KOPT-K1 (cell line): Measurements from ENCODE around the gene OSGEP.

Source experiments
- H3K27ac ChIP-seq: fragments of 200-600 bp; sonication (generic); 2 replicates; pipeline ENCODE4 v1.5.1; 2016; ENCODE audit warnings: antibody characterized with exemption, mild to moderate bottlenecking, low read depth, low read length; ENCODE audit not compliant: poor library complexity, severe bottlenecking
- H3K36me3 ChIP-seq: fragments of 200-600 bp; sonication (generic); 2 replicates; pipeline ENCODE4 v1.5.1; 2017; ENCODE audit warnings: antibody characterized with exemption, mild to moderate bottlenecking, low read length, moderate library complexity; ENCODE audit not compliant: insufficient read depth
- H3K9me3 ChIP-seq: fragments of 200-600 bp; sonication (generic); 2 replicates; pipeline ENCODE4 v1.5.1; 2017; ENCODE audit warnings: antibody characterized with exemption, low read length, mild to moderate bottlenecking; ENCODE audit not compliant: insufficient read depth, poor library complexity, severe bottlenecking

Gene OSGEP

DNA sequence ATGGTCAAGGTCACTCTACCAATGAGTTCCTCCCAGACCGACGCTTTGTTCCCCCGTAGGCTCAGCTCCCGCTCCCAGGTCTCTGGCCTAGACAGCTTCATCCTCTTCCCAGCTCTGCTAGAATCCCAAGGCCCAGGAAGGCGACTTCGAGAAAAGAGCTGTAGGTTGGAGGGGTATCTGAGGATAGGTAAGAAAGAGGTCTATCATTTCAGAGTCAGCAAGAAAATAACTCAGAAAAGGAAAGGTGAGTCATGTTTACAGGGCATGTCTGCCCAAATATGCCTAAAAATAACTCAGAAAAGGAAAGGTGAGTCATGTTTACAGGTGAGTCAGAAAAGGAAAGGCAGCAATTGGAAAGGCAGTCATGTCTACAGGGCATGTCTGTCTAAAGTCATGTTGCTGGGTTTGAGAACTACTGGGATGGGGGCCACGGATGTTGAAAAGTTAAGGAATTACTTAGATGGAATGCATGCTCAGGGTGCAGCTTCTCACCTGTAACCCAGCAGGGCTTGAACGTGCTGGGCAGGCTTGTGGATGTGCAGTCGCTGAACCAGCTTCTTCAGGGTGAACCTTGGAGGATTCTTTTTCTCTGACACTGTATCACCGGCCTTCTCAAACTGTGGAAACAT, 53.5 kb downstream of the OSGEP start:
- Histone ChIP-seq H3K27ac (no peak overlapping the region), H3K36me3 (peaks cover 86% of the 10 kb centered on the region), H3K9me3 (no peaks in the 10 kb centered on the region)

- H3K9me3 ChIP-seq = no peaks in the 10 kb centered on the region
- peaks cover 86% of the 10 kb centered on the region for H3K36me3 ChIP-seq
Measured at GRCh38 chr14:20400589-20400964, 54.0 kb downstream of the OSGEP start.

DNA sequence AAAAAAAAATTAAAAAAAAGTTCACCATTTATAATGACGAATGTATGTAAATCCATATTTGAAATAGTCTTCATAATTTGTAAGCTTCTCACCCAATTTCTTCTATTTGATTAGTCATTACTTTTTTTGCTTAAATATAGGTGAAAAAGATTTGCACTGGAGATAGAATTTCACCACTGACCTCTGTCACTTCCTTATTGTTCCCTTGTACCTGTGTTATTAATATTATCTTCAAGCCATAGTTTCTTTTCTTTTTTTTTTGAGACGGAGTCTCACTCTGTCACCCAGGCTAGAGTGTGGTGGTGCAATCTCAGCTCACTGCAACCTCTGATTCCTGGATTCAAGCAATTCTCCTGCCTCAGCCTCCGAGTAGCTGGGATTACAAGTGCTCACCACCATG, 57.1 kb downstream of the OSGEP start:
- Histone ChIP-seq H3K36me3 (peaks cover 82% of the 10 kb centered on the region), H3K9me3 (no peaks in the 10 kb centered on the region), H3K27ac (no peak overlapping the region)

More at GRCh38 chr14:20400589-20400964, 54.0 kb downstream of the OSGEP start:
- no peak overlapping the region for H3K27ac ChIP-seq
